ENCODE data around the gene AP5B1. TPM values are rescaled to one million over a fixed set of nuclear protein-coding genes. Genes with fewer than 3 reads are reported as not detected.

Gene AP5B1
- total and polyA plus RNA-seq, 8 donors: 2.9 to 39.0 (median 3.8) TPM

- no peak overlapping the region for H3K4me3 ChIP-seq
- TF ChIP-seq, protein P1, sequence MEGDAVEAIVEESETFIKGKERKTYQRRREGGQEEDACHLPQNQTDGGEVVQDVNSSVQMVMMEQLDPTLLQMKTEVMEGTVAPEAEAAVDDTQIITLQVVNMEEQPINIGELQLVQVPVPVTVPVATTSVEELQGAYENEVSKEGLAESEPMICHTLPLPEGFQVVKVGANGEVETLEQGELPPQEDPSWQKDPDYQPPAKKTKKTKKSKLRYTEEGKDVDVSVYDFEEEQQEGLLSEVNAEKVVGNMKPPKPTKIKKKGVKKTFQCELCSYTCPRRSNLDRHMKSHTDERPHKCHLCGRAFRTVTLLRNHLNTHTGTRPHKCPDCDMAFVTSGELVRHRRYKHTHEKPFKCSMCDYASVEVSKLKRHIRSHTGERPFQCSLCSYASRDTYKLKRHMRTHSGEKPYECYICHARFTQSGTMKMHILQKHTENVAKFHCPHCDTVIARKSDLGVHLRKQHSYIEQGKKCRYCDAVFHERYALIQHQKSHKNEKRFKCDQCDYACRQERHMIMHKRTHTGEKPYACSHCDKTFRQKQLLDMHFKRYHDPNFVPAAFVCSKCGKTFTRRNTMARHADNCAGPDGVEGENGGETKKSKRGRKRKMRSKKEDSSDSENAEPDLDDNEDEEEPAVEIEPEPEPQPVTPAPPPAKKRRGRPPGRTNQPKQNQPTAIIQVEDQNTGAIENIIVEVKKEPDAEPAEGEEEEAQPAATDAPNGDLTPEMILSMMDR (IDR thresholded peaks at IDR 0.05): no peak
- no peak for ATAC-seq
- DNase-seq: peak in 1 of 4 donors; percentile 65
- H3K4me1 ChIP-seq: peaks cover 14 to 34% of the 10 kb centered on the region in 2 donors
- intact Hi-C loops (cut with DNase I): no loop called here
- H3K27me3 ChIP-seq: peaks cover 36 to 66% of the 10 kb centered on the region in 2 donors
- no peak overlapping the region for H3K27ac ChIP-seq
- no peaks in the 10 kb centered on the region for H3K9me3 ChIP-seq
- no peaks in the 10 kb centered on the region for H3K36me3 ChIP-seq
These were observed 8.0 kb upstream of the AP5B1 start for GRCh38 chr11:65788821-65789220.

GRCh38 chr11:65787649-65788622 is 7.2 kb upstream of the AP5B1 start:
- DNase-seq (peak in 1 of 4 donors; percentile 64), ATAC-seq (no peak)
- Histone ChIP-seq H3K27me3 (peaks cover 36 to 58% of the 10 kb centered on the region in 2 donors), H3K4me1 (peaks cover 14 to 34% of the 10 kb centered on the region in 2 donors), H3K9me3 (no peaks in the 10 kb centered on the region), H3K4me3 (peak overlapping the region in 1 of 2 donors; percentile 1), H3K36me3 (no peaks in the 10 kb centered on the region), H3K27ac (no peak overlapping the region)
- TF ChIP-seq, protein P1 (IDR thresholded peaks at IDR 0.05): no peak
- intact Hi-C loops (cut with DNase I): no loop called here

DNA sequence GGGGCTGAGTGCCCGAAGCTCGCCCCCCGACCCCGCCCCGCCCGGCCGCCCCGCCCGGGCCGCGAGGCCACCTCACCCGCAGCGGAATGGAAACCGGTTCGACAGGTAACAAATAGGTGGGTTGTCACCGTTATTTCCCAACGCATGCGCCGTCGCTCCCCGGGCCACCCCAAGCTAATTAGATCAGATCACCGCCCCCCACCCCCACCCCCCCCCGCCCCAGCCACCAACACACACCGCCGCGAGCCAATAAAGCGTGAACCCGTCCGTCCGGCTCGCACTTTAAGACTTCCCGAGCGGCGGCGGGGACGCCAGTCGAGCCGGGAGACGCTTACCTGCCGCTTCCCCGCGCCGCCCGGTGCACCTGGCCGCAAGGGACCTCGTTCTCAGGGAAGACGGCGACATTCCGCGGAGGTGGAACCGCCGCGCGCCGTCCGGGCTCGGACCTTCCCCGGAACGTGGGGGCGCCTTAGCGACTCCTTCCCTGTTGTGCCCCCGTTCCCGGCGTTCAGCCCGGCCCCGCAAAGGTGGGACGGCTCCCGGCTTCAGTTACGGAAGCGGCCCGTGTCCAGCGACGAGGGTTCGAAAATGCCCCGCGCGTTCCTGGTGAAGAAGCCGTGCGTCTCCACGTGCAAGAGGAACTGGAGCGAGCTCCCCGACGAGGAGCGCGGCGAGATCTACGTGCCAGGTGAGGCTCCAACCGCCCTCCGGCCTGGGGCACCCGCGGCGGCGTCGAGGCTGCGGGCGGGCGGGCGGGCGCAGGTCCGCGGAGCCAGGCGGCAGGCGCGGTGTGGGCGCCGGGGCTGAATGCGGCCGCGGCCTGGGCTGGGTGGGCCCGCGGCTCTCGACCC is 6.2 kb upstream of the AP5B1 start, which contains the start of gene OVOL1:
OVOL1 (plus strand) TSS at position 278 of the 851 bp plus-strand sequence; CDS start at position 589, 311 bp downstream.
- H3K27ac ChIP-seq: no peak within 1 kb of the TSS
- H3K36me3 ChIP-seq: no peaks in the 10 kb centered on the region
- peak in 3 of 4 donors; percentile 67 to 84 (median 74) for DNase-seq
- peak; percentile 75 for ATAC-seq
- peak within 1 kb of the TSS in 1 of 2 donors; percentile 36 for H3K4me3 ChIP-seq
- TF ChIP-seq, protein P1 (IDR thresholded peaks at IDR 0.05): no peak
- H3K27me3 ChIP-seq: peaks cover 36 to 58% of the 10 kb centered on the region in 2 donors
- intact Hi-C loops (cut with DNase I): no loop called here
- peaks cover 14 to 34% of the 10 kb centered on the region in 2 donors for H3K4me1 ChIP-seq
- H3K9me3 ChIP-seq: no peaks in the 10 kb centered on the region

- Histone ChIP-seq H3K4me3 (peak overlapping the region in 1 of 2 donors; percentile 36), H3K27ac (no peak overlapping the region), H3K9me3 (no peaks in the 10 kb centered on the region), H3K27me3 (peaks cover 36 to 58% of the 10 kb centered on the region in 2 donors), H3K36me3 (no peaks in the 10 kb centered on the region), H3K4me1 (peaks cover 14 to 35% of the 10 kb centered on the region in 2 donors)
- ATAC-seq (peak; percentile 19), DNase-seq (peak in 1 of 4 donors; percentile 86)
- intact Hi-C loops (cut with DNase I): no loop called here
- TF ChIP-seq, protein P1 (IDR thresholded peaks at IDR 0.05): no peak
These were observed 5.4 kb upstream of the AP5B1 start for GRCh38 chr11:65786008-65786785.
